PFSK-1 (cell line): ENCODE data around the gene SLC48A1.

ENCODE experiments used
- FOXP2 ChIP-seq: optimal IDR thresholded peaks from 2 replicates; pipeline ENCODE3; 2011; ENCODE audit warnings: borderline replicate concordance, control low read depth, inconsistent platforms; ENCODE audit not compliant: insufficient read depth; ENCODE audit errors: extremely low read length, extremely low read depth
- POLR2AphosphoS5 ChIP-seq: IDR thresholded peaks from 2 replicates; pipeline ENCODE4 v1.6.1; 2012; ENCODE audit warnings: low read depth, mild to moderate bottlenecking, control low read depth, low read length, moderate library complexity
- SIN3A ChIP-seq: IDR thresholded peaks from 2 replicates; pipeline ENCODE4 v1.6.1; 2012; ENCODE audit warnings: mild to moderate bottlenecking, low read length, moderate library complexity, borderline replicate concordance; ENCODE audit not compliant: insufficient read depth
- TAF1 ChIP-seq: IDR thresholded peaks from 2 replicates; pipeline ENCODE4 v1.6.1; 2012; ENCODE audit warnings: low read length, control low read depth, borderline replicate concordance; ENCODE audit not compliant: insufficient read depth
- TF ChIP-seq, protein P1 (sequence below), 2 experiments: IDR thresholded peaks; 2 replicates each; pipeline versions ENCODE4 v1.6.1 to v1.8.0; 2011 to 2012; ENCODE audit warnings: low read depth in 2 of 2, low read length in 2 of 2, control low read depth in 1 of 2, inconsistent platforms in 1 of 2, mild to moderate bottlenecking in 1 of 2, moderate library complexity in 1 of 2; ENCODE audit not compliant: insufficient read depth in 1 of 2

SLC48A1 gene

DNA sequence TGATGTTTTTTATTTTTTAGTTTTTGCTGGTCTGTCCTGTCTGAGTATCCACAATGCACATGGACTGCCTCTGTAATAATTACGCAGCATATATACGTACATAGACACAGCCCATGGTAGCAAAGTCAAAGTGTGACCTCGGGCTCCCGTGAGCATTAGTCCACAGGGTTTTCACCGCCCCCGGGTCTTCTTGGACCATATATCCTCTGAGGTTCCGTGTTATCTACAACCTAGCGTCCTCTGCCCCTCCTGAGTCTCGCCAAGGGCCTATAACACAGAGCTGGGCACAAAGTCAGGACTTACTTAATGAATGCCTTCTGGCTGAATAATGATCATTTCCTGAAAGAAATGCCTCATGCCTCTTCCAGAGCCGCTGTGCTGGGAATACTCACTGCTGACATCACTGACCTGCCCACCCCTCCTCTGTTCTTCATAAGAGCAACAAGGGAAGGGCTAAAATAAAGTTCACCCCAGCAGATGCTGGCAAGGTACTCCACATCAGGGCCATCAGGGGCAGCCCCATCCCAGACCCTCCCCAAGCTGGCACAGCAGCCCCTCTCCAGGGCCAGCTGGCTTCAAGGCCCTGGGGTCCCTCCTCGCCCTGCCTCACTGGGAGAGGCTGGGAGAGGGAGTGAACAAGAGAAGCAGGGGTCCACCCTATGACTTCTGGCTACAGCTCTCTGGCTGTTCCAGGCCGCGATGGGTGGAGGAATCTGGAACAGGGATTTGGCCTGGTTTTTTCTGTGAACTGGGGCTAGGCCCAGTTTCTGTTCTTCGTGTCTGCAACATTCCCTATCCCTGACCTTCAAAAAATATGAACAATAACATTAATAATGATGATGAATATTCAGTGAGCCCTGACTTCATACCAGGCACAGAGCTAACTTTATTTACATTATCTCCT, 38.8 kb downstream of the SLC48A1 start:
- TF ChIP-seq POLR2AphosphoS5 (no peak), TAF1 (no peak), SIN3A (no peak), FOXP2 (no peak)
- TF ChIP-seq, protein P1, sequence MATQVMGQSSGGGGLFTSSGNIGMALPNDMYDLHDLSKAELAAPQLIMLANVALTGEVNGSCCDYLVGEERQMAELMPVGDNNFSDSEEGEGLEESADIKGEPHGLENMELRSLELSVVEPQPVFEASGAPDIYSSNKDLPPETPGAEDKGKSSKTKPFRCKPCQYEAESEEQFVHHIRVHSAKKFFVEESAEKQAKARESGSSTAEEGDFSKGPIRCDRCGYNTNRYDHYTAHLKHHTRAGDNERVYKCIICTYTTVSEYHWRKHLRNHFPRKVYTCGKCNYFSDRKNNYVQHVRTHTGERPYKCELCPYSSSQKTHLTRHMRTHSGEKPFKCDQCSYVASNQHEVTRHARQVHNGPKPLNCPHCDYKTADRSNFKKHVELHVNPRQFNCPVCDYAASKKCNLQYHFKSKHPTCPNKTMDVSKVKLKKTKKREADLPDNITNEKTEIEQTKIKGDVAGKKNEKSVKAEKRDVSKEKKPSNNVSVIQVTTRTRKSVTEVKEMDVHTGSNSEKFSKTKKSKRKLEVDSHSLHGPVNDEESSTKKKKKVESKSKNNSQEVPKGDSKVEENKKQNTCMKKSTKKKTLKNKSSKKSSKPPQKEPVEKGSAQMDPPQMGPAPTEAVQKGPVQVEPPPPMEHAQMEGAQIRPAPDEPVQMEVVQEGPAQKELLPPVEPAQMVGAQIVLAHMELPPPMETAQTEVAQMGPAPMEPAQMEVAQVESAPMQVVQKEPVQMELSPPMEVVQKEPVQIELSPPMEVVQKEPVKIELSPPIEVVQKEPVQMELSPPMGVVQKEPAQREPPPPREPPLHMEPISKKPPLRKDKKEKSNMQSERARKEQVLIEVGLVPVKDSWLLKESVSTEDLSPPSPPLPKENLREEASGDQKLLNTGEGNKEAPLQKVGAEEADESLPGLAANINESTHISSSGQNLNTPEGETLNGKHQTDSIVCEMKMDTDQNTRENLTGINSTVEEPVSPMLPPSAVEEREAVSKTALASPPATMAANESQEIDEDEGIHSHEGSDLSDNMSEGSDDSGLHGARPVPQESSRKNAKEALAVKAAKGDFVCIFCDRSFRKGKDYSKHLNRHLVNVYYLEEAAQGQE (IDR thresholded peaks at IDR 0.05; ENCODE audit: insufficient read depth in 1 of 2, low read depth in 2 of 2, low read length in 2 of 2), result no peak

DNA sequence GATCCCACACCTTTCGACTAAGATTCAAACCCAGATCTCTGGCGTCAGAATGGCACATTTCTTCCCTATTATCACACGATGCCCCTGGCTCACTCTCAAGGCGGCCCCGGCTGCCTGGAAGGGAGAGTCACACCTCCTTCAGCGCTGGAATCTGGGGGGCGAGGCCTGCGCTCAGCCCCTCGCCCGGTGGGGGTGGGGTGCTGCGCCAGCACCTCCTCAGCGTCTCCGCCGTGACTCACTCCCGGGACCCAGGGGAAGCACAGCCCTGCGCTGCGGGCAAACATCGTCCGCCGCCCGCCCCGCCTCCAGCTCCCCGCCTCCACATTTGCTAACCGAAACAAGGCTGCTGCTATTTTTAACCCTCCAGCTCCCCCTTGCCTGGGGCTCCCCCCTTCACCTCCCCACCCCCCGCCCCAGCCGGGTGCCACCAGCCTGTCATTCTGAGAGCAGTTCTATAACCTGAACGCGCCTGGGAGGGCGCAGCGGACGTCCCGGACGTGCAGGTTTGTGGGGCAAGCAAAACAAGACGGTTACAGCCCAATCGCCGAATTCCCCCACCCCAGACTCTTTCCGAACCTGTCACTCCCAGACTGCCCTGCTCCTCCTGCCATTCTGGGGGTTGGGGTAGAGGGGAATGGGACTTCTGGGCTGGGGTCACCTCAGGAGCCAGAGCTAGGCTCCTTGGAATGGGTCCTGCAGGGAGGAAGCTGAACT, 39.9 kb downstream of the SLC48A1 start:
- TF ChIP-seq SIN3A (no peak), FOXP2 (no peak), TAF1 (no peak), POLR2AphosphoS5 (no peak)
- TF ChIP-seq, protein P1 (IDR thresholded peaks at IDR 0.05; ENCODE audit: insufficient read depth in 1 of 2, low read depth in 2 of 2, low read length in 2 of 2), result no peak

DNA sequence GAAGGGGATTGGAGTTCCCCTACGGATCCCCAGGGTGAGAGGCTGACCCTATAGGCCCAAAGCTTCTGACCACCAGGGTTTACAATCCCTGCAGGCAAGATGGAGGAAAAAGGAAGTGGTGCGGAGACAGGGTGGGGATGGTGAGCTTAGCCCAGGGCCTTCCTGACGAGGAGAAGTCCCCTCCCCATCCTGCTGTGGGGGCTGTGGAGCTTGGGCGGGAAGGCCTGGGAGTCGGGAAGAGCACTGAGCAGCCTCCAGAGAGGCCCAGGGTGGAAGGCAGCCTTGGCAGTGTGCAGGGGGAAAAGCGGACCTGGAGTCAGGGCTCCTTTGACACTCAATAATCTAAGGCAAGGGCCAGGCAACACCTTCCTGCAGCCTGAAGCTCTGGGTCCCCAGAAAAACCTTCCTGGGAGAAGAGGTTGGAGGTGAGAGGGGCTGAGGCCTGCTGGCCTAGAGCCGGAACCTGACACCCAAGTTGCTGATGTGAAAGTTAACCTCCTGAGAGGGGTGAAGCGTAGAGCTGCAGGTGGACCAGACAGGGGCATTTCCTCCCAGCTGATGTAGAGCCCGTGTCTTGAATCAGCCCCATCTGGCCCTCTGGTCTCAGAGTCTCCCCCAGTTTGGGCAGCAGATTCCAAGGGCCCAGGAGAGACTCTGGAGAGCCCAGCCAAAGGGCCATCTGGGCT, 40.6 kb downstream of the SLC48A1 start:
- TF ChIP-seq, protein P1 (IDR thresholded peaks at IDR 0.05; ENCODE audit: insufficient read depth in 1 of 2, low read depth in 2 of 2, low read length in 2 of 2), result no peak
- TF ChIP-seq FOXP2, result no peak

DNA sequence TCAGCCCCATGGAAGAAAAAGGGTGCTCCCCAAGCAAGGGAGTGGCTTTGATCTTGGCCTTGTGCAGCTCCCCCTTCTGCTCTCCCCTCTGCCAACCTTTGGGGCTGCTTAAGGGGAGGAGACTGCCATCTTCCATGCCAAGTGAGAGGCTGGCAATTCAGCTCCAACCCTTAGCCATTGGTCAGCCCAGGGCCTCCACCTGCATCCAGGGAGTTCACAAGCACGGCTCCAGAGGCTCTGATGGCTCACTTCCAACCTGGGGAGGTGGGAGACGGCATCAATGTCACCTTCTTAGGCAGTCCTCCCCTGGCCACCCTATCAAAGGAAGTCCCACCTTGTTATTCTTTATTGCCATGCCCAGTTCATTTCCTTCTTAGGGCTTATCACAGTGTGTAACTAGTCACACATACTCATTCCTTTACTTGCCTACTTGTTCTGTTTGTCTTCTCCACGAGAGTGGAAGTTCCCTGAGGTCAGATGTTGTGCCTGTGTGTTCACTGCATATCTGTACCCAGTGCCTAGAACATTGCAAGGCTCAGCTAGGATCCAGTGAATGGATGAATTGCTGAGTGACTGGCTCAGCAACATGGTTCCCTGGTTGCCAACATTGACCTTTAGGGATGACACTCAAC, 41.6 kb downstream of the SLC48A1 start:
- TF ChIP-seq, protein P1 (IDR thresholded peaks at IDR 0.05; ENCODE audit: insufficient read depth in 1 of 2, low read depth in 2 of 2, low read length in 2 of 2), result no peak
- TF ChIP-seq SIN3A, result no peak
- TF ChIP-seq FOXP2, result no peak
- TF ChIP-seq TAF1, result no peak
- TF ChIP-seq POLR2AphosphoS5, result no peak
